Activated T-helper 1 cell treated with anti-CD3 and anti-CD28 coated beads, Interleukin-12 subunit alpha, Interleukin-12 subunit beta, Interleukin-2, Interleukin-4 antibody, amounts not matched to agents 30 ng/mL and 10 ng/mL and 1 ng/mL, durations not matched to agents 14 hours and 24 hours and 36 hours (primary cell): ENCODE measurements around the gene DYDC1. TPM values are rescaled to one million over a fixed set of nuclear protein-coding genes. Genes with fewer than 3 reads are reported as not detected.
"Not testable (repeated sequence)": the region's sequence is repeated elsewhere in the genome, so short reads cannot be mapped to it uniquely, and the experiment has no call there.

ENCODE experiments used
- DNase-seq: peaks from one replicate; pipeline ENCODE4 v3.0.0; 2021; ENCODE audit warnings: low spot score
- H3K27ac Mint-ChIP-seq: one replicate; pipeline ENCODE4 v1.8.0; 2021; ENCODE audit warnings: mild to moderate bottlenecking, mixed read lengths
- H3K27me3 Mint-ChIP-seq: one replicate; pipeline ENCODE4 v1.8.0; 2022; ENCODE audit warnings: mild to moderate bottlenecking, moderate library complexity, mixed read lengths; ENCODE audit not compliant: insufficient read depth
- H3K36me3 Mint-ChIP-seq: one replicate; pipeline ENCODE4 v1.8.0; 2021; ENCODE audit warnings: low read depth, mixed read lengths
- H3K4me1 Mint-ChIP-seq: one replicate; pipeline ENCODE4 v1.8.0; 2021; ENCODE audit warnings: low read depth, mixed read lengths
- H3K4me3 Mint-ChIP-seq: one replicate; pipeline ENCODE4 v1.8.0; 2021; ENCODE audit warnings: mild to moderate bottlenecking, moderate library complexity, mixed read lengths
- H3K9me3 Mint-ChIP-seq: one replicate; pipeline ENCODE4 v1.8.0; 2021; ENCODE audit warnings: mixed read lengths
- intact Hi-C: fragments of 100-400 bp; cut with micrococcal nuclease; formaldehyde crosslinking; loops from one replicate; pipeline ENCODE4 v1.15.1; 2024
- total RNA-seq: library from RNA; stranded (reverse); gene quantifications from 2 replicates; pipeline ENCODE4 v1.2.3, GENCODE V29; 2022

DYDC1 gene
- total RNA-seq, 1 donor from 2014 or later = not detected

DNA sequence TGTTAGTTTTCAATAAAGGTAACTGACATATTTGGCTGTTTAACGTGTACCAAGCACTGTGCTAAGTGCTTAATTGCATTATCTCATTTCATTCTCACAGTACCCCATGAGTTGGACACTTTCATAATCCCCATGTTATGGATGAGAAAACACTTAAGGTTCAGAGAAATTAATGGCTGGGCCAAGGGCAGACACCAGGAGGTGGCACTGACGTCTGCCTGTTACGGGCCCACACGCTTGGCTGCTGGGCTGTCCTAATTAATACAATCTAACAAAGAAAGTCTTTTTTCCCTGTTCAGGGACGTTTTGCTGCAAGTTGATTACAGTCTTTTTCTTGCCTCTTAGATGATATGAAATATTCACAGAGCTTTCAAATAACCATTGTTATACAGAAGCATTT is 16.1 kb upstream of the DYDC1 start:
- H3K27ac Mint-ChIP-seq = no peak overlapping the region
- H3K4me3 Mint-ChIP-seq = no peak overlapping the region
- intact Hi-C loops = no loop called here
- no peak for DNase-seq
- H3K9me3 Mint-ChIP-seq = peaks cover 4% of the 10 kb centered on the region
- peaks cover 10% of the 10 kb centered on the region for H3K27me3 Mint-ChIP-seq
- no peaks in the 10 kb centered on the region for H3K4me1 Mint-ChIP-seq
- H3K36me3 Mint-ChIP-seq = peaks cover 2% of the 10 kb centered on the region

DNA sequence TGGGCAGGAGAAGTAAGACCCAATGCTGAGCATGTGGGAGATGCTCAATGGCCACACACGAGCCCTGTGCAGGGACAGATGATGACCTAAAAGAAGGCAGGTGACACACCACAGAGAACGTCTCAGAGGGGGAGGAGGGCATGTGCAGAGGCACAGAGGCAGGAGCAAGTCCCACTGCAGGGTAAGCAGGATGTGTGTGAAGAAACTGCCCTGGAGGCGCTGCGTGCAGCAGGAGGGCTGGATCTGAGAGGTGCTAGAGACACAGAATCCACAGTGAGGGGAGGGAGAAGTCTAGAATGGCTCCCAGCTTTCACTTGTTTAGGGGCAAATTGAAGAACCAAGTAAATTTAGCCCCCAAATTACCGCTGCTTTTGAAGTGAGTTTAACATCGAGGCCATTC is 14.9 kb upstream of the DYDC1 start:
- Mint-ChIP-seq H3K4me1 (no peaks in the 10 kb centered on the region), H3K36me3 (peaks cover 2% of the 10 kb centered on the region), H3K4me3 (no peak overlapping the region), H3K9me3 (peaks cover 13% of the 10 kb centered on the region), H3K27ac (no peak overlapping the region), H3K27me3 (peaks cover 5% of the 10 kb centered on the region)
- no peak for DNase-seq
- intact Hi-C loops = no loop called here

DNA sequence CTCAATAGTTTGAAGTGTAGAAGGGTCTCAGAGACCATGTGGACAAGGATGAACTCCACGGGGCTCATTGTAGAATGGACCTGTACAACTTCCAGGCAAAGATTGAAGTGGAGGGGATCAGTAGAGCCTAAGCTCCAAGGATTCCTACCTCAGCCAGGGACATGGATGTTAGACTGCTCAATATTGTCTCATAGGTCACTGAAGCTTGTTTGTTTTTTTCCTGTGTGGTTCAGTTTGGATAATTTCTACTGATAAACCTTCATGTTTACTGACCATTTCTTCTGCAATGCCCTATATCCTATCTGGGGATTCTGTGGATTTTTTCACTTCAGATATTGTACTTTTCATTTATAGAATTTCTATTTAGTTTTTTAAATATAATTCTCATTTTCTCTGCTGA is 9.0 kb upstream of the DYDC1 start:
- no peak overlapping the region for H3K27ac Mint-ChIP-seq
- peaks cover 17% of the 10 kb centered on the region for H3K9me3 Mint-ChIP-seq
- H3K36me3 Mint-ChIP-seq = peaks cover 2% of the 10 kb centered on the region
- no peak overlapping the region for H3K4me3 Mint-ChIP-seq
- peaks cover 12% of the 10 kb centered on the region for H3K27me3 Mint-ChIP-seq
- DNase-seq = no peak
- H3K4me1 Mint-ChIP-seq = no peaks in the 10 kb centered on the region
- intact Hi-C loops = no loop called here

DNA sequence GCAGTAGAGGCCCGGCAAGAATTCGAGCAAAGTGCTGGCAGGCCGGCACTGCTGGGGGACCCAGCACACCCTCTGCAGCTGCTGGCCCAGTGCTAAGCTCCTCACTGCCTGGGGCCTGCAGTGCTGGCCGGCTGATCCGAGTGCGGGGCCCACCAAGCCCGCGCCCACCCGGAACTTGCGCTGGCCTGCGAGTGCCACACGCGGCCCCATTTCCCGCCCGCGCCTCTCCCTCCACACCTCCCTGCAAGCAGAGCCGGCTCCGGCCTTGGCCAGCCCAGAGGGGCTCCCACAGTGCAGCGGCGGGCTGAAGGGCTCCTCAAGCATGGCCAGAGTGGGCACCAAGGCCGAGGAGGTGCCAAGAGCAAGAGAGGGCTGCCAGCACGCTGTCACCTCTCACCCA is 3.1 kb upstream of the DYDC1 start:
- intact Hi-C loops = no loop called here
- H3K4me1 Mint-ChIP-seq = peaks cover 5% of the 10 kb centered on the region
- no peaks in the 10 kb centered on the region for H3K9me3 Mint-ChIP-seq
- H3K27me3 Mint-ChIP-seq = peaks cover 37% of the 10 kb centered on the region
- no peak overlapping the region for H3K4me3 Mint-ChIP-seq
- DNase-seq = no peak
- H3K27ac Mint-ChIP-seq = no peak overlapping the region
- H3K36me3 Mint-ChIP-seq = no peaks in the 10 kb centered on the region

DNA sequence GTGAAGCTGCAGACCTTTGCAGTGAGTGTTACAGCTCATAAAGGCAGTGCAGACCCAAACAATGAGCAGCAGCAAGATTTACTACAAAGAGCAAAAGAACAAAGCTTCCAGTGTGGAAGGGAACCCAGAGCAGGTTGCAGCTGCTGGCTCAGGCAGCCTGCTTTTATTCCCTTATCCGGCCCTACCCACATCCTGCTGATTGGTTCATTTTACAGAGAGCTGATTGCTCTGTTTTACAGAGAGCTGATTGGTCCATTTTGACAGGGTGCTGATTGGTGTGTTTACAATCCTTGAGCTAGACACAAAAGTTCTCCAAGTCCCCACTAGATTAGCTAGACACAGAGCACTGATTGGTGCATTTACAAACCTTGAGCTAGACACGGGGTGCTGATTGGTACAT is 2.4 kb upstream of the DYDC1 start:
- H3K4me3 Mint-ChIP-seq, intact Hi-C loops, H3K27ac Mint-ChIP-seq, DNase-seq, H3K36me3 Mint-ChIP-seq, H3K4me1 Mint-ChIP-seq, H3K9me3 Mint-ChIP-seq: not testable (repeated sequence)
- H3K27me3 Mint-ChIP-seq = peaks cover 40% of the 10 kb centered on the region

DNA sequence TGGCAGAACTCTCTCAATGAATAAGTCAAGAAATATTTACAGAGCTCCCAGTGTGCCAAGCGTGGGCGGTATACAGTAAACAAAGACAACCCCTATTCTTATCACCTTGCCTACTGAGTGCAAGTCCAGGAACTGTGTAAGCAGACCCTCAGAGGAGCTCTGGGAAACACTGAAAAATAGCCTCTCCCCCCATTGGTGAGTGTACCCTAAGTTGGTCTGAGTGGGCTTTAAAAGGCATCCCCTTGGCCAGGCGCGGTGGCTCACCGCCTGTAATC is 1.2 kb upstream of the DYDC1 start:
- peaks cover 5% of the 10 kb centered on the region for H3K4me1 Mint-ChIP-seq
- no peak for DNase-seq
- H3K4me3 Mint-ChIP-seq = no peak overlapping the region
- H3K27ac Mint-ChIP-seq = no peak overlapping the region
- H3K36me3 Mint-ChIP-seq = no peaks in the 10 kb centered on the region
- intact Hi-C loops = no loop called here
- peaks cover 42% of the 10 kb centered on the region for H3K27me3 Mint-ChIP-seq
- no peaks in the 10 kb centered on the region for H3K9me3 Mint-ChIP-seq

DNA sequence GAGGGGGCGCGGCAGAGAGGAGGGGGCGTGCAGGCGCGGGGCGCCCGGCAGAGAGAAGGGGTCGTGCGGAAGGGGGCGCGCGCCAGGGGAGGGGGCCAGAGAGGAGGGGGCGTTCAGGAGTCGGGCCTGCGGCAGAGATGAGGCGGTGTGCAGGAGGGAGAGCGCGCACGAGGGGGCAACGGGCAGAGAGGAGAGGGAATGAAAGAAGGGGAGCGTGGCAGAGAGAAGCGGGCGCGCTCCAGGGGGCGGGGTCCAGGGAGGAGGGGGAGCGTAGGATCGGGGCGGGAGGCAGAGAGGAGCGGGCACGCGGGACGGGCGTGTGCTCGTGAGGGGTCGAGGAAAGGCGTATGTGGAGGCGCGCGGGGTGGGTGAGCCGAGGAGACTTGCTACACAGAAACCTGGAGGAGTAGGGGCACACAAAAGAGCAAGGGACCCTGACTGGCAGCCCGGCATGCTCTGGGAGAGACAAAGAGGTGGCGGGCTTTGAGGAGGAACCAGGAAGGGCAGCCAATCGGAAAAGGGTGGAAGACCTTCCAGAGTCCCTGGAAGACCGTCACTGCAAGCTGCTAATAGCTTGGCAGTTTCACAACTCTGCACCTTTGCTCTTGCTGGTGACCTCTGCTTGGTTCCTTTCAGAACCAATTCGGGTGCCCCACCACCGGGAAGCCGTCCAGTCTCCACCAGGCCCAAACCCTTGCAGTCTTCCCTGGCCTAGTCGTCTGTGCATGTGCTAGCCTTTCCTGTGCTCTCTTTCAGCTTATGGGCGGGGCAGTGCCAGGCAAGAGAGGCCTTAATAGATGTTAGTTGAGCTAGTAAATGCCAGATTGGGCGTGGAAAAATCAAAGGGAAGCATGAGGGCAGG is 665 bp upstream of the DYDC1 start:
- no peak for DNase-seq
- H3K4me3 Mint-ChIP-seq = peak overlapping the region; percentile 26
- no peaks in the 10 kb centered on the region for H3K36me3 Mint-ChIP-seq
- no peaks in the 10 kb centered on the region for H3K9me3 Mint-ChIP-seq
- peaks cover 5% of the 10 kb centered on the region for H3K4me1 Mint-ChIP-seq
- H3K27me3 Mint-ChIP-seq = peaks cover 47% of the 10 kb centered on the region
- no peak overlapping the region for H3K27ac Mint-ChIP-seq
- intact Hi-C loops = no loop called here

DNA sequence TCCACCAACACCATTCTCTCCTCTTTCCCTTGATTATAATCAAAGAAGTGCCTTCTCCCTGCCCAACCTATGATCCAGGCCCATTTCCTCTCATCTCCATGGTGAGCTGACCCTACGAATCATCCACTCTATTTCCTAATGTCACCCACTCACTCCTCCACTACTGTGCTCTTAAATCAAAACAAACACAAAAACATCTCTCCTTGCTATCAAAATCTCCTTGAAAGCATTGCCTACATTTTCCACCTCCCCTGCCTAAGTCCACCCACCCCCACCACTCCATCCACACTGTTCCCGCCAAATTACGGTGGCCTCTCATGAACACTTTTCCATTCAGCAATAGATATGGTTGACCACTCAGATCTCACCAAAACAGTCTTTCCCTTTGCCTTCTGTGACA is 5.3 kb downstream of the DYDC1 start:
- Mint-ChIP-seq H3K9me3 (no peaks in the 10 kb centered on the region), H3K4me3 (no peak overlapping the region), H3K27ac (no peak overlapping the region), H3K4me1 (no peaks in the 10 kb centered on the region), H3K27me3 (peaks cover 32% of the 10 kb centered on the region), H3K36me3 (no peaks in the 10 kb centered on the region)
- DNase-seq = no peak
- intact Hi-C loops = no loop called here

DNA sequence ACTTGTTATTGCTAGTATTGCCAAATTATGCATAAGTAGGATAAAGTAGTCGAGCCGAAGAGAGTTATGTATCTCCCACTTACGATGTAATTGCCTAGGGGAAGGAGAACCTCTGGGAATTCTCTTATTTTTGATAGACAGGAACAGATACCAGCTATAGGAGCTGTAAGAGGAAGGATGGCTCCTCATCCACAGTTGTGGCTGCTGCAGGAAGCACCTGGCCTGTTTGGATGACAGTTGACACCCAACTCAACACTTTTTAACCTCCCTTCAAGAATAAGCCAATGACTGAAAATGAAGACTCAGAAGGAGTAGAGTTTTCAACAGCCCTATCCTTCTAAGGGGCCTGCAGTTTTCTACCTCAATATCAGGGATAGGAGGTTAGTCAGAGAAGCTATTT is 6.3 kb downstream of the DYDC1 start:
- Mint-ChIP-seq H3K4me3 (no peak overlapping the region), H3K27me3 (peaks cover 22% of the 10 kb centered on the region), H3K9me3 (no peaks in the 10 kb centered on the region), H3K36me3 (no peaks in the 10 kb centered on the region), H3K4me1 (no peaks in the 10 kb centered on the region), H3K27ac (no peak overlapping the region)
- intact Hi-C loops = no loop called here
- no peak for DNase-seq

DNA sequence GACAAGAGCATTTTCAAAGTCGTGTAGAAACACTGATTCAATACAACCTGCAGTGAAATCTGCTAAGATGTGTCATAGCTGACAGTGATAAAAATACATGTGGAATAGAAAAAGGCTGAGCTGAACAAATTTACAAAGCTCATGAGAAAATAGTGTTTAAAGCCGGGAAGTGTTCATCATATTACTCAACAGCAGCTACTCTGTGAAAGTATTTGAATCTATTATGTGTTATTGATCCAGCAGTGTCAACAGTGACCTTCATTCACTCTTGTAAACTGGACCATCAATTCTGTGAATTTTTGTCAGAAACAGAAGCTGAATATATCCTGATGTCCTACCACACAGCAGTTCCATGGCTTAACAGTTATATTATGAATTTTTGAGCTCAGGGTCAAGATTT is 11.6 kb downstream of the DYDC1 start:
- H3K9me3 Mint-ChIP-seq = no peaks in the 10 kb centered on the region
- intact Hi-C loops = no loop called here
- H3K36me3 Mint-ChIP-seq = no peaks in the 10 kb centered on the region
- no peaks in the 10 kb centered on the region for H3K4me1 Mint-ChIP-seq
- no peak overlapping the region for H3K27ac Mint-ChIP-seq
- H3K4me3 Mint-ChIP-seq = no peak overlapping the region
- DNase-seq = no peak
- peaks cover 2% of the 10 kb centered on the region for H3K27me3 Mint-ChIP-seq

DNA sequence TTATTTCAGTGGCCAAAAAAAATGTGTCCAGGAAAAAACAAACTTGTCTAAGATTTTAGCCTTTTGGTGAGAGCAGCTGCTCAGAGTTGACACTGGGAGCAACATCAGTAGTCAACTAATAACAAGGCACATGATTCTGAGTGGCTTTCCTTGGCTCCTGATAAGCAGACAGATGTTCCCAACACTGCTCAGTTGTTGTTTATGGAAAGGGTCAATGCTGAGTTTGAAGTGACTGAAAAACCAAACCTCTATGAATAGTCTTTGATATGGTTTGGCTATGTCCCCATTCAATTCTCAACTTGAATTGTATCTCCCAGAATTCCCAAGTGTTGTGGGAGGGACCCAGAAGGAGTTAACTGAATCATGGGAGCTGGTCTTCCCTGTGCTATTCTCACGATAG is 12.3 kb downstream of the DYDC1 start:
- no peaks in the 10 kb centered on the region for H3K36me3 Mint-ChIP-seq
- no peak overlapping the region for H3K4me3 Mint-ChIP-seq
- H3K9me3 Mint-ChIP-seq = no peaks in the 10 kb centered on the region
- H3K27ac Mint-ChIP-seq = no peak overlapping the region
- intact Hi-C loops = no loop called here
- peaks cover 2% of the 10 kb centered on the region for H3K27me3 Mint-ChIP-seq
- H3K4me1 Mint-ChIP-seq = no peaks in the 10 kb centered on the region
- no peak for DNase-seq

DNA sequence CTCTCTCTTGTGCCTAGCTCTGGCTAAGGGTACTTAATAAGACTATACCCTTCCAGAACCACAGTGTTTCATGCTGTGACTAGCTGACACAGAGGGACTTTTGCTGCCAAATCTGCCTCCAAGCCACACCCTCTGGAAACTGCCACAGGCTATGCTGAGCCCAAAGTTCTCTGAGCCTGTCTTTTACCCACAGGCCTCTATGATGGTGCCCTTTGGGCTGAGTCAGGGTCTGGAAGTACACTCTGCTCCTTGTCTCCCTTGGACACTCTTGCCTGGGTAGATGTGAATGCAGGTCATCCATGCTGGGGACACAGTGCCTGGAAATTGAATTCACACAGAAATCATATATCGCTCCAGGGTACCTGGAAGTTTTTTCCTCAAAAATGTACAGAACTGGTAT is 22.6 kb downstream of the DYDC1 start:
- DNase-seq = no peak
- Mint-ChIP-seq H3K9me3 (no peaks in the 10 kb centered on the region), H3K4me3 (no peak overlapping the region), H3K27me3 (peaks cover 7% of the 10 kb centered on the region), H3K27ac (no peak overlapping the region), H3K36me3 (no peaks in the 10 kb centered on the region), H3K4me1 (no peaks in the 10 kb centered on the region)
- intact Hi-C loops = no loop called here

DNA sequence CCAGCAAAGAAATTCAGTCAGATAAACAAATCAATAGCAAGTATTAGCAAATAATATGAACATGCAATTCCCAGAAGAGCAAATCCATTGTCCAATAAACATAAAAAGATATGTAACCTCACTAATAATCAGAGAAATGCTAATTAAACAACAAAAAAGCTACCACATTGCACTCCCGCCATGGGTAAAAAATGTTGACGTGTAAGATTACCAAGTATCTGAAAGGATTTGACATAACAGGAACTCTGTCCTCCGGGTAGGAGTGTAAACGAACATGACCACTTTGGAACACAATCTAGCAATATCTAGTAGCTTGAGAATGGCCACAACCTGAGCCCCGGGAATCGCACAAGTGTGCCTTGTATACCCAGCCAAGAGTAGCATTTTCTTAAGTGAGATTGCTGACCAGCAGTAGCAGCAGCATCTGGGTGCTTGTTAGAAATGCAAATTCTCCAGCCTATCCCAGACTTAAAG is 31.6 kb downstream of the DYDC1 start:
- H3K4me3 Mint-ChIP-seq = no peak overlapping the region
- no peaks in the 10 kb centered on the region for H3K4me1 Mint-ChIP-seq
- no peaks in the 10 kb centered on the region for H3K36me3 Mint-ChIP-seq
- no peaks in the 10 kb centered on the region for H3K9me3 Mint-ChIP-seq
- no peak overlapping the region for H3K27ac Mint-ChIP-seq
- no peak for DNase-seq
- intact Hi-C loops = no loop called here
- H3K27me3 Mint-ChIP-seq = peaks cover 2% of the 10 kb centered on the region

DNA sequence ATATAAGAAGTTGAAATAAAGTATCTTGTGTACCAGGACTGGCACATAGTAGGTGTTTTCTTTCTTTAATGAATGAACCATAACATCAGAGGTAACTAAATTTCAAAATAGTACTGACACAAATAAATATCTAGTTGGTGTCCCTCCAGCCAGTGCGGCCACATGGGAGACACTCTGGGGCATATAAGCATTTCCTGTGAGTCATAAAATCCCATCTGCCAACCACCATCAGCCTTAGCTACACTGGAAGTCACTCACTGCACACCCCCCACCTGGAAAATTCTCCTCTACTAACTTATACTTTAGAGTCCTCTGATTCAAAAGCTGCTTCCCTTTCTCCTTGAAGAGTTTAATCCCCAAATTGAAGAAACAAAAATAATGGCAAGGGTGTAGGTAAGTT is 32.5 kb downstream of the DYDC1 start:
- Mint-ChIP-seq H3K4me3 (no peak overlapping the region), H3K36me3 (no peaks in the 10 kb centered on the region), H3K4me1 (no peaks in the 10 kb centered on the region), H3K27ac (no peak overlapping the region), H3K27me3 (peaks cover 2% of the 10 kb centered on the region), H3K9me3 (no peaks in the 10 kb centered on the region)
- intact Hi-C loops = no loop called here
- no peak for DNase-seq
